ENCODE measurements around the gene CARTPT.

CARTPT gene

DNA sequence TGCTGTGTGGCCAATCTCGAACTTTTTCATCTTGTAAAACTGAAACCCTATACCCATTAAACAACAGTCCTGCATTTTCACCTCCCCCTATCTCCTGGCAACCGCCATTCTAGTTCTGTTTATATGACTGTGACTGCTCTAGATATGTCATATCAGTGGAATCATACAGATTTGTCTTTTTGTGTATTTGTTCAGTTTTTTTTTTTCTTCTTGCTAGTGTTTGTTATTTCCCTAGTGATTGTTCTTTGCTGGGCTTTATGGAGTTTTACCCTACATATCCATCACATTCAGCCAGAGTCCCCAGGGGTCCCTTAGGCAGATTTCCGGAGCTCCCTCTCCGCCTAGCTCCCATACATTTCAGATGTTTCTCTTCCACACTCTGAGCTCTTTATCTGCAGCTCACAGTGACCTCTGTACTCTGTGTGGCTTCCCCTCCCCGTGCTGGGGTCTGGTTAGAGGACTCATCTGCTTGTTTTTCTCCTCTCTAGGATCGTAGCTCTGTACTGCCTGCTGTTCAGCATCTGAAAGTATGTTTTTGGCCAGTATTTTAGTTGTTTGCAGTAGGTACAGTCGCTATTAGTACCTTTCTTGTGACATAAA is 25.1 kb upstream of the CARTPT start:
- no peaks in the 10 kb centered on the region for H3K9me2 ChIP-seq (replicated peaks; ENCODE audit: control insufficient read depth, low read length)
- H3K4me1 ChIP-seq (ENCODE audit: control insufficient read depth, low read length): peaks cover 5% of the 10 kb centered on the region; the same call in 1 of the 2 replicates
- no peak overlapping the region for H3K4me2 ChIP-seq (ENCODE audit: low read length)
- TF ChIP-seq EZH2phosphoT487 (IDR thresholded peaks at IDR 0.05; ENCODE audit: borderline replicate concordance, low read length): no peak
- TF ChIP-seq, protein P1, sequence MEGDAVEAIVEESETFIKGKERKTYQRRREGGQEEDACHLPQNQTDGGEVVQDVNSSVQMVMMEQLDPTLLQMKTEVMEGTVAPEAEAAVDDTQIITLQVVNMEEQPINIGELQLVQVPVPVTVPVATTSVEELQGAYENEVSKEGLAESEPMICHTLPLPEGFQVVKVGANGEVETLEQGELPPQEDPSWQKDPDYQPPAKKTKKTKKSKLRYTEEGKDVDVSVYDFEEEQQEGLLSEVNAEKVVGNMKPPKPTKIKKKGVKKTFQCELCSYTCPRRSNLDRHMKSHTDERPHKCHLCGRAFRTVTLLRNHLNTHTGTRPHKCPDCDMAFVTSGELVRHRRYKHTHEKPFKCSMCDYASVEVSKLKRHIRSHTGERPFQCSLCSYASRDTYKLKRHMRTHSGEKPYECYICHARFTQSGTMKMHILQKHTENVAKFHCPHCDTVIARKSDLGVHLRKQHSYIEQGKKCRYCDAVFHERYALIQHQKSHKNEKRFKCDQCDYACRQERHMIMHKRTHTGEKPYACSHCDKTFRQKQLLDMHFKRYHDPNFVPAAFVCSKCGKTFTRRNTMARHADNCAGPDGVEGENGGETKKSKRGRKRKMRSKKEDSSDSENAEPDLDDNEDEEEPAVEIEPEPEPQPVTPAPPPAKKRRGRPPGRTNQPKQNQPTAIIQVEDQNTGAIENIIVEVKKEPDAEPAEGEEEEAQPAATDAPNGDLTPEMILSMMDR (IDR thresholded peaks at IDR 0.05; ENCODE audit: low read depth, low read length, poor library complexity, severe bottlenecking): no peak
- no peaks in the 10 kb centered on the region for H4K20me1 ChIP-seq (ENCODE audit: control insufficient read depth, insufficient read depth, low read depth, low read length)
- peaks cover 6% of the 10 kb centered on the region for H3K9me3 ChIP-seq (ENCODE audit: control insufficient read depth, insufficient read depth, low read length)
- no peaks in the 10 kb centered on the region for H3K79me2 ChIP-seq (ENCODE audit: control insufficient read depth, low read length)
- peaks cover 4% of the 10 kb centered on the region for H3K27me3 ChIP-seq (ENCODE audit: control insufficient read depth, low read length)
- no peaks in the 10 kb centered on the region for H3F3A ChIP-seq (ENCODE audit: control insufficient read depth, insufficient read depth)
- H3K36me3 ChIP-seq (ENCODE audit: control insufficient read depth, low read length): no peaks in the 10 kb centered on the region
- H3K4me3 ChIP-seq (ENCODE audit: low read length): no peak overlapping the region
- H3K27ac ChIP-seq (ENCODE audit: low read depth, low read length): no peak overlapping the region

DNA sequence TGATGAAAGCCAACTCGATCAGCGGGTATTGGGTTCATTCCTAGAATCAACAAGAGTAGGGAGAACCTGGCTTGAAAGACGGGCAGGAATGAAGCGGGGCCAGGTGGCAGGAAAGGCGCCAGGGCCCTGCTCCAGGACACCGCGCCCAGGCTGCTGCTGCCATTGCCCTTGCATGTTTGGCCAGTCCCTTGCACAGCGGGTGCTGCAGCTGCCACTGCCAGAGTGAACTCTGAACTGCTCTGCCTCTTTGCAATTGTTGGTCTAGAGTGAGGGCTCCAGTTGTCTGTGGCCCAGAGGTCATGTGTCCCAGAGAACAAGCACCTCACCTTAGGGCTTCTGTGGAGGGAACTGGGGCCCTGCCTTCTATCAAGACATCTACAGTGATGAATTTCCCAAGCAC is 24.0 kb upstream of the CARTPT start:
- Histone ChIP-seq H4K20me1 (ENCODE audit: control insufficient read depth, insufficient read depth, low read depth, low read length) (no peaks in the 10 kb centered on the region), H3K4me2 (ENCODE audit: low read length) (no peak overlapping the region), H3K27me3 (ENCODE audit: control insufficient read depth, low read length) (peaks cover 4% of the 10 kb centered on the region), H3K79me2 (ENCODE audit: control insufficient read depth, low read length) (no peaks in the 10 kb centered on the region), H3K27ac (ENCODE audit: low read depth, low read length) (no peak overlapping the region), H3K9me3 (ENCODE audit: control insufficient read depth, insufficient read depth, low read length) (peaks cover 6% of the 10 kb centered on the region), H3K4me1 (ENCODE audit: control insufficient read depth, low read length) (peaks cover 5% of the 10 kb centered on the region; the same call in 1 of the 2 replicates), H3K4me3 (ENCODE audit: low read length) (no peak overlapping the region), H3F3A (ENCODE audit: control insufficient read depth, insufficient read depth) (no peaks in the 10 kb centered on the region), H3K36me3 (ENCODE audit: control insufficient read depth, low read length) (no peaks in the 10 kb centered on the region), H3K9me2 (replicated peaks; ENCODE audit: control insufficient read depth, low read length) (no peaks in the 10 kb centered on the region)
- TF ChIP-seq, protein P1 (IDR thresholded peaks at IDR 0.05; ENCODE audit: low read depth, low read length, poor library complexity, severe bottlenecking): no peak
- TF ChIP-seq EZH2phosphoT487 (IDR thresholded peaks at IDR 0.05; ENCODE audit: borderline replicate concordance, low read length): no peak

GRCh38 chr5:71695595-71695994 is 23.5 kb upstream of the CARTPT start:
- no peaks in the 10 kb centered on the region for H3K79me2 ChIP-seq (ENCODE audit: control insufficient read depth, low read length)
- H3F3A ChIP-seq (ENCODE audit: control insufficient read depth, insufficient read depth): no peaks in the 10 kb centered on the region
- H3K4me2 ChIP-seq (ENCODE audit: low read length): no peak overlapping the region
- peaks cover 4% of the 10 kb centered on the region for H3K27me3 ChIP-seq (ENCODE audit: control insufficient read depth, low read length)
- H3K9me2 ChIP-seq (replicated peaks; ENCODE audit: control insufficient read depth, low read length): no peaks in the 10 kb centered on the region
- TF ChIP-seq EZH2phosphoT487 (IDR thresholded peaks at IDR 0.05; ENCODE audit: borderline replicate concordance, low read length): no peak
- TF ChIP-seq, protein P1 (IDR thresholded peaks at IDR 0.05; ENCODE audit: low read depth, low read length, poor library complexity, severe bottlenecking): no peak
- no peaks in the 10 kb centered on the region for H4K20me1 ChIP-seq (ENCODE audit: control insufficient read depth, insufficient read depth, low read depth, low read length)
- no peaks in the 10 kb centered on the region for H3K36me3 ChIP-seq (ENCODE audit: control insufficient read depth, low read length)
- H3K9me3 ChIP-seq (ENCODE audit: control insufficient read depth, insufficient read depth, low read length): peaks cover 6% of the 10 kb centered on the region
- H3K4me3 ChIP-seq (ENCODE audit: low read length): no peak overlapping the region
- no peak overlapping the region for H3K27ac ChIP-seq (ENCODE audit: low read depth, low read length)
- peaks cover 5% of the 10 kb centered on the region; the same call in 1 of the 2 replicates for H3K4me1 ChIP-seq (ENCODE audit: control insufficient read depth, low read length)

Measured in DOHH2 (cell line).